NCI-H2029 treated with DMSO at 0.1 percent for 48 hours (cell line): ENCODE data around the gene CTSE.

ENCODE experiments used
- DNase-seq: peaks from one replicate; lab custom pipeline; 2025; lab: John Stamatoyannopoulos, UW

The CTSE gene

DNA sequence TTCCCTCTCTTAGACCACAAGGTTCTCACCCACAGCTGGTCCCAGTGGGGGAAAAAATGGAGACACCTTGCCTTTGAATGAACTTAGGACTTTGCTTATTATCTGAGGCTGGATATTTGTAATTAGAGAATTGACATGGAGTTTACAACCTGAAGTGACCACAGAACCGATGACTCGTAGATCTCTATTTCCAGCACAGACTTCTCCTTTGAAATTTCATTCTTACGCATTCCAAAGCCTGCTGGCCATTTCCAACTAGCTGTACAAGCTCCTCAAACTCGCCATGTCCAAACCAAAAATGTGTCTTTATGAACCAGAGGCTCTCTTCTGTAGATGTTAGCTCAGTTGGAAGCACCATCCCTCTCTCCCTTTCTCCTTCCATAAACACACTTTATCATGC lies 32.5 kb downstream of the CTSE start:
- DNase-seq, result no peak

DNA sequence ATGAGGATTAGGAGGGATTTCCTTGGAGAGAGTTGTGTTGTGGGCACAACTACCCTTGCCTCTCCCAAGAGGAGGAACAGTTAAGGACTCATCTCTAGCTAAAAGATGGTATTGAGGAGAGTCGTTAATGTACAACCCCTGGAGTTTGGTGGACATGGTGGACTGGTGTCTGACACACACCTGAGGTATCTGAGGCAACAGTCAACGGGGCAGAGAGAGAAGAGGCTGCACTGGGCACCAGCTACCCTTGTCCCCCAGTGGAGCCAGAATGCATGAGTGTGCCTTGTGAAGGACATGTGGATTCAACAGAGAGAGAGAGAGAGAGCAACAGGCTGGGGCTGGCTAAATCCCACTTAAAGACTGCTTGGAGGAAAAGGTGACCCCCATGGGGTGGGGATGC lies 33.5 kb downstream of the CTSE start:
- DNase-seq, result no peak

DNA sequence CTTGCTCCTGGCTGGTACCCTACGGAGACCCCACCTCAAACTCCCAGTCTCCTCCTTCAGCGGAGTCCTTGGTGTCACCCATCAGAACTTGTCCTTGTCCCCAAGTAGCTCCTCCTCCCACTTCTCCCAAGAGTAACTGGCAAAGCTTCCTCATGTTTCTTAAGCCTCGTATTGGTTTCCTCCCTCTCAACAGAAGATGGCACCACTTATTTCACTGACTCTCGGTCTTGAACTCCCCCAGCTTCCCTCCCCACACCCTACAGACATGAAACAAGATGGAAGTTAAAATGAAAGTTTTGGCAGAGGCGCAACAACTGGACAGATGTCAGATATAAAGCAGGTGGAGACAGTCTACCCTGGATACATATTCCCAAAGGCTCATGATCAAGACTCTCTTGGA lies 33.9 kb downstream of the CTSE start:
- no peak for DNase-seq

DNA sequence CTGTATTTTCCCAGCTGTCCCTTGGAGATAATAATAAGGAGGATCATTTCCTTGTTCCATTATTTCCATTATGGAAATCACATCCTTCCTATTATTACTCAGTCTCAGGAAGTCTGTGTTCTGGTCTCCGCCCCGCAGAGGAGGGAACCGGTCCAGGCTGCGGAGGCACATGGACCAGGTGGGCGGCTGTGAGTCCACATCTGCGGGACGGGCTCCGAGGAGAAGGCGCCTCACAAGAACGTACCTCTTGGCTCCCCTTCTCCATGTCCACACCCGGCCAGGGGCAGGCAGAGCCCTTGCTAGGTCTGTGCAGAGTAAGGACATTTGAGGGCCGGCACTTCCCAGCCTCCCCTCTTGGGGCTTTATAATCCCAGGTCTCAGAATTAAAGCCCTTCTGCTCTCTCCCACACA lies 35.1 kb downstream of the CTSE start:
- DNase-seq, result no peak

DNA sequence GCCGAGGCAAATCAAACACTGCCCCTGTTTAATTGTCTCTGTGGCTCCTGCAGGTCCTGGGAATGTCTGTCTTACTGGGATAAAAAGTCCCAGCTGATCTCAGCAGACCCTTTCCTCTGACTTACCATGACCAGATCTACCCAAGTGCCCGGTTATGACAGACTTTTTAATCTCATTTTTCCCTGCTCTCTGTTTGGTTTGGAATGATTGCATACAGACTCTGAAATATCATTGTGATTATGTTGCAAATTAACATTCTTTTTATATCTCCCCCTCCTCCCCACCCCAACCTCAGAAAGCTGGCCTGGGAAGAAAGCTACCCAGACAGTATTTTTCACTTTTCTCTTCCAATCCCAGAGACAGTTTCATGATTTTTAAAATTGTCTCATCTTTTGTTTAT lies 36.8 kb downstream of the CTSE start:
- DNase-seq, result no peak

DNA sequence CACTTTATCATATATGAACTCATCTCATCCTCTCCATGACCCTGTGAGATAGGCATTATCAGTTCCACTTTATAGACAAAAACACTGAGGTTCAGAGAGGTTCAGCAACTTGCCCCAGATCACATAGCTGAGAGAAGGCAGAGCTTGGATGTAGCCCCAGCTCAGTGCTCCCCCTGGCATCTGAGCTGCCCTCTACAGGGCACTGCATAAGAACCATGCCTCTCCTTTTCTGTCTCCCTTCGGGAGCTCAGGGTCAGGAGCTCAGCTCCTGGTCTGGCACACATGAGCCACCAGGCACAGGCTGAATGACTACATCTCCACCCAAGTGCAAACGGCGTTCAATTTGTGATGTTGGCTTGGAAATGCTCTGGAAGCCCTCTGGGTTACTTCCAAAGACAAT lies 37.4 kb downstream of the CTSE start:
- no peak for DNase-seq

DNA sequence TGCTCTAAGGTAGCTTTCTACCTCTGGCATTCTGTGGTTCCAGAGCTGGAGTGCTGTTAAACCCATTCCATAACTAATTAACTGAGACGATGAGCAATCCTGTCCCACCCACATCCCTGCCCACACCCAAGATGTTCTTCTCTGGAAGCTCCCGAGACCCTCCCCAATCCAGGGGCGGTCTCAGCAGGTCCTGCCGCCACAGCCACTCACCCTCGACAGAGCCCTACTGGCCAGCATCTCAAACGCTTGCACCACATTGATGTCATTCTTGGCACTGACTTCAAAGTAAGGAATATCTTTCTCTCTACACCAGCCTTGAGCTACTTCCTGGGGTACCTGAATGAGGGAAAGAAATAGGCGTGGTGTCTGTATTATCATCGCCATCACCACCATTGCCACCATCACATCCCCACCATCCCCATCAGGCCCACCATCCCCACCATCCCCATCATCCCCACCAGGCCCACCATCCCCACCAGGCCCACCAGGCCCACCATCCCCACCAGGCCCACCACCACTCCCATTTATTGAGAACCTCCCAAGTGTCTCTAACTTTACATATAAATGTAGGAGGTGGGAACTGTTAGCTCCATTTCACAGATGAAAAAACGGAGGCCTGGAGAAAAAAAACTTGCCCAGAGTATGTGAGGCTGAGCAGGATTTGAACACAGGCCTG lies 38.2 kb downstream of the CTSE start:
- no peak for DNase-seq

DNA sequence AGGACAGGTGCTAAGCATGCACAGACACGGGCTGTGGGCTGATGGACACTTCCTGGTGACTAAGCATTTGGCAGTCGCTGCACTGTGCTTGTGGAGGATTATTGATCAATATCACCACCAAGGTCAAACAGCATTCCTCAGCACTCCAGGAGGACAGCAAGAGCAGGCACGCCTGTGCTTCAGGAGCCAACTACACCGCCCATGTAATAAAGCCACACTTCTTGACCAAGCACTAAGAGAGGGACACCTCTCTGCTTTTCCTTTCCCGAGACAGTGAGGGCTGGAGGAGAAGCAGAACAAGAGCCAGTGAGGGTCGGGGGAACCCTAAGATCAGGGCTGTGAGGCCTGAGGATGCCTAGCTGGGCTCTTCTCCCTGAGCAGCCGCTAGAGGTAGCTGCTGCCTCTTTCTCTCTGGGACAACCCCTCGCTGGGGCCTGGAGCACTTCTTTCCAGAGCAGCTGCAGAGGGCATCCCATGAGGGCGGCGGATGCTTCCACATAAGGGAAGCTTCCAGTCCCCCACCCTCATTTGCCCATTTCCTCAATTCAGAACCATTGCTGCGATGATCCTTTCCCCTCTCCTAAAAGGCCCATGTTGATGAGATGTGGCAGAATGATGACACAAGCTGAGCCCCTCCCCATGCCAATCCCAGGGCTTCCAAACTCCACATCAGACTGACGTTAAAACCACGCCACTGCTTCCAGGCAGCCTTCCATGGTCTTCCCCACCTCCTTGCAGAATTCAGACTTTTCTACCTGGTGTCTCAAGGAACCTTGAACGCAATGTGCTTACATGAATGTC lies 39.6 kb downstream of the CTSE start:
- DNase-seq, result no peak

DNA sequence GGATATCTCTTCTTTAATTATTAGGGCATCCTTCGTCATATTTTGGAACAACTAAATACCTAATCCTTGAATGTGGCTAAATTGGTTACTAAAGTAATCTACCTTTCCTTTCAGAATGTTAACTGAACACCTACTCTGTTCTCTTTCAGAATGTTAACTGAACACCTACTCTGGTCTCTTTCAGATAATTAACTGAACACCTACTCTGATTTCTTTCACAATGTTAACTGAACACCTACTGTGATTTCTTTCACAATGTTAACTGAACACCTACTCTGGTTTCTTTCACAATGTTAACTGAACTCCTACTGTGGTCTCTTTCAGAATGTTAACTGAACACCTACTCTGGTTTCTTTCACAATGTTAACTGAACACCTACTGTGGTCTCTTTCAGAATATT lies 42.4 kb downstream of the CTSE start:
- DNase-seq, result no peak

DNA sequence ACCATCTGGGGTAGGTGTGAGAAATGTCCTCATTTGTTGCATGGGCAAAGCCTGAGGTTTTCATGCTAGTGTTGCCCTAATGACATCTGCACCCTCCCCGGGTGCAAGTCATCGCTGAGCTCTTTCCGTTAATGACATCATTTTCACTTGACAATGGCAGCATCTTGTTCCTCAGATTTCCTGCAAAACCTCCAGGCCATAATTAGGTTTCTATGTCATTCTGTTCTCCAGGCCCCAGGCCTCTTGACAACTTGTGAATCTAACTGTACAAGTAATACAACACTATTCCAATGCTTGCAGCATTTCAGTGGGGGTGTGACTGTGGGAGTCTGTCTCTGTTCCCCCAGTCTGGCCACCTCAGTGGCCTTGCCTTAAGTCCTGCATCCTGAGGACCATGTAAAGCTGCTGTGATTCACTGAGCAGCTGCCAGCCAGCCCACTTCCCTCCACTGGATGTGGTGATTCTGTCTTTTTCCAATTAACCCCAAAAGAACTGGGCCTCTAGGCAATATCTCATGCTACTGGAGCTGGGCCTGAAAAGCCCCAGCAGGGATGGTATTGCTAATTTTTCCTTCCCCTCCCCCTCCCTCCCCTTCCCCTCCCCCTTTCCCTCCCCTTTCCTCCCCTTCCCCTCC lies 43.3 kb downstream of the CTSE start:
- no peak for DNase-seq

DNA sequence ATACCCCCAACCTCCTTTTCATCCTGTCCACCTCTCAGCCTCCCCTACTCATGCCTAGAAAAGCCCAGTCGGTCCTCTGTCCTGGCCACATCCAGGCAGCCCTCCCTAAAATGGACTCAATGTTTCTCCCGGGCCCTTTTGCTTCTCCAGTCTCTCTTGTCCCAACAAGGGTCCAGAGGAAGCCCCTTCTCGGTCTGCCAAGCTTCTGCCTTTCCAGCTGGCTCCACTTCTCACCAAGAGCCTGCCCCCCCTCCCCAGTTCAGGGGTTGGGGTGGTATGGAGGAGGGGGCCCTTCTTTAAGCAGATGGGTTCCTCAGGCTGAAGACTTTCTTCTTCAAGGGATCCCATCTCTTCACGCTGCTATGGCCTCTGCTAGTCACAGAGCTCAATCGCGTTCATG lies 44.4 kb downstream of the CTSE start:
- no peak for DNase-seq

DNA sequence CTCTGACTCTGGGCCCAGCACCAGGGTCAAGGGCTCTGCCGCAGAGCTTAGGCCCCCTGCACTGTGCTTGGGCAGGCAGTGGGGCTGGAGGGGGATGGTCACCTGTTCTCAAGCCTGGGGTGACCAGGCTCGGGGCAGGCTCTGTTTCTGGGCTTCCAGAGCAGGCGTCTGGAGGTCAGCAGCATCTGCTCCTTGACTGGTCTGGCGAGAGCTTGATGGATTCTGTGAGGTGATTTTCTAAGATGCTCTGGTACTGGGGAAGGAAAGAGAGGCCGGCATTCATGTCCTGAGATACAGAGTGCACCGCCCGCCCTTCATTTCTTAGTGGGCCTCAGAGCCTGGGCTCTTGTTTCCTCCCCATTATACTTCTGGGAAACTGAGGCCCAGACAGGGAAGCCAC lies 45.0 kb downstream of the CTSE start:
- no peak for DNase-seq

DNA sequence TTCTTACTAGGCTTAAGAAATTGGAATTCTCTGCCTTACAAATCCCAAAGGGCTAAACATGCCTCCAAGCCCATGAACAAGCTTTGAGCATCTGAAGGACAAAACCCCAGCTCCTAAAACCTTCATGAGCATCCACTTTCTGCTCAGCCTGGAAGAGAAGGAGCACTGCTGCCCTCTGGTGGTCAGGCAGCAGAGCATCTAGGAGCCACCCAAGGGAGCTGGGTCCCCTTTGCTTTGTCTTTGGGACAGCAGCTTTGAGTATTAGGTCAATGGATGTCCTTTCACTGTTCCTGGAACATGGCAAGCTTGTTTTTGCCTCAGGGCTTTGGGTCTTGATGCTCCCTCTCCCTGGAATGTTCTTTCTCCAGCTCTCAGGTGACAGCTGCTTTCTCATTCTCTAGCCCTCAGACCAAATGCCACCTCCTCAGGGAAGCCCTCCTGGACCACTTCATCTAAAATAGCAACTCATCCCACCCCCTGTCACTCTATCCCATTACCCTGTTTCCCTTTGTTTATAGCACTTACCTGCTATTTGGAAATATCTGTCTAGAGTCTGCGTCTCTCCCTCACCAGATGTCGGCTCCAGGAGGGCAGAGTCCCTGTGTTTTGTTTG lies 46.2 kb downstream of the CTSE start:
- peak; percentile 65 for DNase-seq

DNA sequence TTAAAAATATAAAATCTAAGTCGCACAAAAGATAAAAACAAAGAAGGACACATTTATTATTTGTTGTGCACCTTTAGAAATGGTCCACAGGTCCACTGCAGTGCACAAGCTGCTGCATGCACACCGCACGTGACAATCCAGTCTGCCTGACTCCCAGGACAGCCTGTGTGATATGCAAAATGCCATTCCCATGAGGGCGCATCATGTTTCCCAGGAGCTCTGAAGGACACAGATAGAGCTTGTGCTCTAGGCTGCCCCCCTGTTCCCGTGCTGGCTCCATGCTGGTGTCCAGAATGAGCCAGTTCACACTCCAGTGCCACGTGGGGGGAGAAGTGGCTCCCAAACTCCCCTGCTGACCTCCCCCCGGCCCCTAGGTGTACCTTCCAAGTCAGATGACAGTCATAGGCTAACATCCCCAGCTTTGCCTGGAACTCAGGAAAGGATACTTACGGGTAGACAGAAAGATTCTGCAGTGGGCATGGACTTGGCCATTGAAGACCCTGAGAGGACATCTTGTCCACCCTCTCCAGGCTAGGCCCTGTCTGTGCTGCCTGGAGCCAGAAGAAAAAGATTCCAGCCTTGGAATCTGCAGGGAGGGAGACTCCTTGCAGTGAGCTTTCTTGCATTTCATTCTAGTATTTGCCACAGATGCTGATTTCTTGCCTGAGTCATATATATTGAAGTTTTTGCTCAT lies 46.8 kb downstream of the CTSE start:
- no peak for DNase-seq

DNA sequence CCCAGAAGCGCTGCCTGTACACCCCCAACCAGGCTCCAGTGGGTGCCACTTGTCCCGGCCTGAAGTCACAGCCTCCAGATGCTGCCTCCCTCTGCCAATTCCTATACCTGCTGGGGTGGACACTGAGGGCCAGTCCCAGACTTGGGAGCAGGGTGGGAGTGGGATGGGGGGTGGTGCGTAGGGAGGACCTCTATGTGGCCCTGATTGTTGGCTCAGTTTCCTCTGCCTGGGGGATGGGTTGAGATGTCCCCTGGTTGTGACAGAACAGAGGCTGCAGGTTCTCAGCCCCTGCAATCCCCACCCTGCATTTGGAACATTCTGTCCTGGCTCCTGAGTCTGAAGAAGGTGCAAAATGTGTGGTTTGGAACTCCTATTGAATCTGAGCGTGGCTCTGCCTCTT lies 47.7 kb downstream of the CTSE start:
- DNase-seq, result no peak

DNA sequence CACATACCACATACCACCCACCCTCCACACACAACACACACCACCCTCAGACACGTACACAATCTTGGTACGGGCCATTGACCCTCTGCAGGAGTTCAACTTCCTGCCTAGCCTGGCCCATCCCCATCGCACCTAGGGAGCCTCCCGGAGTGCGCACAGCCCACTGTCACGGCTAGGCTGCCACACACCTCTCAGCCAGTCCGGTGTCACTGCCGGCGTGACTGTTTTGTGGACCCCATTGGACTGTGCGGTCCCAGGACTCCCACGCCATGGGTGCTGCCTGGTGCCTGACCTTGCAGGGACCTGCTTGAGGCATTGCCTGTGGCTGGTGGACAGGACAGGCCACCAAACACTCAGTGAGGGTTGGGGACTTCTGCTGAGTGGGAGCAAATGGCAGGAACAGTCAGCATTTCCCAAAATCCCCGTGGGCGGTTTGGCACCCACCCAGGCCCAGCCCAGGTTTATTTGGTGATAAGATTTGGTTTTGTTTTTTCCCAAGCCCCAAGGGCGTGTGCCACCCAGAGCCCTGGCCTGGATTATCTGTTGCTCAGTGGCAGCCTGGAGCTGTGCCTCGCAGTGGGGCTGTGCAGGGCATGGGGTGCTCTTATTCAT lies 48.2 kb downstream of the CTSE start:
- no peak for DNase-seq

DNA sequence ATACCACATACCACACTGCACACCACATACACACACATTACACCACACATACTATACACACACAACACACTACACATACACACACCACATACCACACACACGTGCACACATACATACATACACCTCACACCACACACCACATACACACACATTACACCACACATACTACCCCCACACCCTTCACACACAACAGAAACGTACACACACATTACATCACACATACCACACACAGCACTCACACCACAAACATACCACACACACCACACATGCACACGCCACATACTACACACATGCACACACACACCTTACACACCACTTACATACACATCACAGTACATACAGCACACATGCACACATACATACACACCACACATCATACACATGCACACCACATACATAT lies 49.0 kb downstream of the CTSE start:
- DNase-seq, result no peak

DNA sequence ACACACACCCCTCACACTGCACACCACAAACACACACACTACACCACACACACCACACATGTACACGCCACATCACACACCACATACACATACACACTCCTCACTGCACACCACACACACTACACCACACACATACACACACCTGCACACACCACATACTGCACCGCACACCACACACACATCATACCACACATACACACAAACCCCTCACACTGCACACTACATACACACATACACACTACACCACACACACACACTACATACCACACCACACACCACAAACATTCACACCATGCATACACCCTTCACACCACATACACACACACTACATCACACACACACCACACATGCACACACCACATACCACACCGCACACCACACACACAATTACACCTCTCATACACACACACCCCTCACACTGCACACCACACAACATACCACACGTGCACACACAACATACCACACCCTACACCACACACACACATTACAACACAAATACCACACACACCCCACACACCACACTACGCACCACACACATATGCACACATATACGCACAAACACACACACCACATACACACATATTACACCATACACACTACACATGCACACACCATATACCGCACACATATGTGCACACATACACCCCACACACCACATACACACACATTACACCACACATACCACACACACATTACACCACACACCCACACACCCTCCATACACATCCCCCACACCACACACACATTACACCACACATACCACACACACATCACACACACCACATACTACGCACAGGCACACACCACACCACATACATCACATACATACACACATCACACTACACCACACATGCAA lies 50.1 kb downstream of the CTSE start:
- no peak for DNase-seq

DNA sequence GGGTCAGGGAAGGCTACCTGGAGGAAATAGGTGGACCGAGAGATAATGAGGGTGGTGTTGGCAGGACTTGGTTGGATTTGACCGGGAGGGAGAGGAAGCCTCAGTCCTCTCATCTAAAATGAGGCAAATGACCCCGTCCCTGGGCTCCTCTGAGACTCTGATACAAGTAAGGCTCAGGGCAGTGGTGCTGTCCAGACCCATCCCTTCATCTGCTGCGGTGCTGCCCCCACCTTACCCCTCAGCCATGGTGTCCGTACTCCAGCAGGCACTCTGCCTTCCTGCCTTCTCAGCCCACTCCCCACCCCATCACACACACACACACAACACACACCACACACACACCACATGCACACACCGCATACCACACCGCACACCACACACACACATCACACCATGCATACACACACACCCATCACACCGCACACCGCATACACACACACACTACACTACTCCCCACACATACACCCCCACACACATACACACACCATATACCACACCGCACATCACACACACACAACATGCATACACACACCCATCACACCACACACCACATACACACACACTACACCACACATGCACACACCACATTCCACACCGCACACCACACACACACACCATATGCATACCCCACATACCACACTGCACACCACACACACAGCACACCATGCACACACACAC lies 51.1 kb downstream of the CTSE start:
- DNase-seq, result no peak

DNA sequence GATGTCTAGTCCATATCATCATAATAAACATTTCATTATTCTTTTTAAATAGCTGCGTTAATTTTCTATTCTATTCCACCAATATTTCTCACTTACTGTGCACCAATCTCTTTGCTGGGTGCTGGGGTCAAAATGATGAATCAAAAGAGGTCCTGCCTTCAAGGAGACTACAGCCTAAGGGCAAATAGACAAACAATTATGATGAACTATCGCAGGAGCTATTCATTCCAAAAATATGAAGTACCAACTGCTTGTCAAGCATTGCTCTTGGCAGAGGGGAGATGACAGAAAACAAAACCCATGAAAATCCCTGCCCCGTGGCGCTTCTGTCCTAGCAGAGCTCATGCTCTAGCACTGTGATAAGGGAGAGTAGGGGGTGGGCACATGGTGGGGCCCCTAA lies 51.6 kb downstream of the CTSE start:
- DNase-seq, result no peak
